Mesenchymal stem cell (in vitro differentiated cells and primary cell): ENCODE measurements around the gene NEDD4L.

Source experiments
- DNase-seq: peaks from one replicate; pipeline ENCODE4 v3.0.0-alpha.2; 2013
- H2AFZ ChIP-seq: one replicate; pipeline ENCODE4 v1.6.1; 2013; ENCODE audit warnings: low read depth, mild to moderate bottlenecking, control low read depth, inconsistent platforms, low read length, moderate library complexity
- H2AK5ac ChIP-seq: 2 replicates; pipeline ENCODE4 v1.6.1; 2013; ENCODE audit warnings: low read length, moderate library complexity, mild to moderate bottlenecking, inconsistent platforms; ENCODE audit not compliant: severe bottlenecking
- H2BK120ac ChIP-seq: one replicate; pipeline ENCODE4 v1.6.1; 2013; ENCODE audit warnings: low read depth, mild to moderate bottlenecking, inconsistent platforms, low read length, moderate library complexity
- H2BK12ac ChIP-seq, 2 experiments: one replicate each; pipeline ENCODE4 v1.6.1; 2013; ENCODE audit warnings: inconsistent platforms in 2 of 2, low read length in 2 of 2, mild to moderate bottlenecking in 2 of 2, moderate library complexity in 2 of 2, control low read depth in 1 of 2
- H2BK15ac ChIP-seq: one replicate; pipeline ENCODE4 v1.6.1; 2013; ENCODE audit warnings: mild to moderate bottlenecking, low read depth, inconsistent platforms; ENCODE audit not compliant: poor library complexity, severe bottlenecking
- H2BK5ac ChIP-seq: 2 replicates; pipeline ENCODE4 v1.6.1; 2013; ENCODE audit warnings: low read depth, mild to moderate bottlenecking, low read length, control low read depth, inconsistent platforms; ENCODE audit not compliant: poor library complexity, severe bottlenecking
- H3K14ac ChIP-seq, 2 experiments: one replicate each; pipeline ENCODE4 v1.6.1; 2013; ENCODE audit warnings: inconsistent platforms in 2 of 2, low read length in 2 of 2, control low read depth in 1 of 2, mild to moderate bottlenecking in 1 of 2, moderate library complexity in 1 of 2
- H3K18ac ChIP-seq, 2 experiments: one replicate each; pipeline ENCODE4 v1.6.1; 2013; ENCODE audit warnings: inconsistent platforms in 2 of 2, low read length in 2 of 2, control low read depth in 1 of 2, low read depth in 1 of 2, mild to moderate bottlenecking in 1 of 2
- H3K23ac ChIP-seq, 2 experiments: one replicate each; pipeline ENCODE4 v1.6.1; 2013; ENCODE audit warnings: inconsistent platforms in 2 of 2, low read length in 2 of 2, mild to moderate bottlenecking in 2 of 2, moderate library complexity in 2 of 2, control low read depth in 1 of 2
- H3K27ac ChIP-seq: 2 replicates; pipeline ENCODE4 v1.5.1; 2013; ENCODE audit warnings: mild to moderate bottlenecking, moderate library complexity, low read length, control low read depth, inconsistent platforms; ENCODE audit not compliant: poor library complexity, severe bottlenecking
- H3K27me3 ChIP-seq, 2 experiments: 2 replicates each; pipeline versions ENCODE4 v1.6.1 to v1.7.0; 2013; ENCODE audit warnings: low read length in 2 of 2, mild to moderate bottlenecking in 2 of 2, moderate library complexity in 2 of 2, control low read depth in 1 of 2, inconsistent platforms in 1 of 2; ENCODE audit not compliant: control insufficient read depth in 1 of 2, insufficient read depth in 1 of 2
- H3K36me3 ChIP-seq, 2 experiments: 2 replicates each; pipeline versions ENCODE4 v1.6.1 to v1.7.0; 2013; ENCODE audit warnings: low read length in 2 of 2, control low read depth in 1 of 2, inconsistent platforms in 1 of 2, low read depth in 1 of 2, mild to moderate bottlenecking in 1 of 2; ENCODE audit not compliant: insufficient read depth in 2 of 2, control insufficient read depth in 1 of 2
- H3K4ac ChIP-seq, 2 experiments: one replicate each; pipeline ENCODE4 v1.6.1; 2013; ENCODE audit warnings: inconsistent platforms in 2 of 2, low read length in 2 of 2, mild to moderate bottlenecking in 2 of 2, moderate library complexity in 2 of 2, control low read depth in 1 of 2, low read depth in 1 of 2
- H3K4me1 ChIP-seq: 2 replicates; pipeline ENCODE4 v1.6.1; 2013; ENCODE audit warnings: low read depth, low read length, control low read depth; ENCODE audit not compliant: control insufficient read depth, insufficient read depth
- H3K4me2 ChIP-seq: 2 replicates; pipeline ENCODE4 v1.6.1; 2013; ENCODE audit warnings: low read length, mild to moderate bottlenecking, inconsistent platforms; ENCODE audit not compliant: poor library complexity, severe bottlenecking
- H3K4me3 ChIP-seq, 2 experiments: 2 replicates each; pipeline versions ENCODE4 v1.5.1 to v1.7.0; 2013; ENCODE audit warnings: low read length in 2 of 2, mild to moderate bottlenecking in 2 of 2, control low read depth in 1 of 2, low read depth in 1 of 2; ENCODE audit not compliant: insufficient read depth in 1 of 2
- H3K79me1 ChIP-seq: replicated peaks from 2 replicates; pipeline ENCODE4 v1.6.1; 2013; ENCODE audit warnings: mild to moderate bottlenecking, control low read depth, low read length, inconsistent platforms; ENCODE audit not compliant: poor library complexity, severe bottlenecking
- H3K9ac ChIP-seq: 2 replicates; pipeline ENCODE4 v1.7.0; 2013; ENCODE audit warnings: mild to moderate bottlenecking, low read length, moderate library complexity
- H3K9me3 ChIP-seq: 2 replicates; pipeline ENCODE4 v1.7.0; 2013; ENCODE audit warnings: mild to moderate bottlenecking, low read length; ENCODE audit not compliant: control insufficient read depth
- H4K8ac ChIP-seq: one replicate; pipeline ENCODE4 v1.6.1; 2013; ENCODE audit warnings: inconsistent platforms, mild to moderate bottlenecking, low read length, moderate library complexity
- H4K91ac ChIP-seq: one replicate; pipeline ENCODE4 v1.6.1; 2013; ENCODE audit warnings: mild to moderate bottlenecking, low read length, inconsistent platforms
- WGBS: methylation state at CpG from one replicate; pipeline ENCODE4 v1.1.7; 2013; ENCODE audit warnings: mixed read lengths; 5-methylcytosine and 5-hydroxymethylcytosine counted together

NEDD4L gene

GRCh38 chr18:58195278-58195765, 151.3 kb downstream of the NEDD4L start:
- Histone ChIP-seq H3K27me3 (no peaks in the 10 kb centered on the region), H2BK12ac (no peak overlapping the region), H3K79me1 (peaks cover 16% of the 10 kb centered on the region), H3K14ac (peak overlapping the region in 1 of 2 experiments; percentile 79), H3K9me3 (no peaks in the 10 kb centered on the region), H2BK120ac (no peak overlapping the region), H3K4me2 (peak overlapping the region; percentile 77), H3K23ac (no peak overlapping the region), H3K18ac (peak overlapping the region; percentile 1 to 28), H3K36me3 (no peaks in the 10 kb centered on the region), H2AFZ (peak overlapping the region; percentile 72), H3K9ac (peak overlapping the region; percentile 63), H3K27ac (no peak overlapping the region), H3K4me1 (peaks cover 8% of the 10 kb centered on the region), H3K4me3 (peak overlapping the region; percentile 45 to 75), H4K8ac (peak overlapping the region; percentile 2), H2BK15ac (no peak overlapping the region), H2BK5ac (no peak overlapping the region), H2AK5ac (no peak overlapping the region), H4K91ac (no peak overlapping the region), H3K4ac (no peak overlapping the region)
- WGBS = 12% methylated on average over 24 of the region's 25 CpGs
- no peak for DNase-seq

DNA sequence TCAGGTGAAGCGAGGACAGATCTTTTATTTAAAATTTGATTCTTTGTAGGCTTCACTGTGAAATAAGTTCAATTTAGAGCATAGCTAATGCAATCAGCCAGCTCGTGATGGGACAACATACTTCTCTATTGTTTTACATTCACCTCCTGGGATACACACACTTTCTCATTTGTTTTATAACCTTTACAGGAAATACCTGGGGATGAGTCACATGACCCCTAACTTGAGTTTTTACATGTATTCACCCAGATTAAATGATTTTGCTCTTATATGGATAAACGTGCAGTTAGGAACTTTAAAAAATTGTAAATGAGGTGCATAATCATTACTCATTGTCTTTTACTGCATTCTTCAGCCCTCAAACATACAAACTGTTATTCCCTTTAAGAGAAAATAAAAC, 152.1 kb downstream of the NEDD4L start:
- DNase-seq = no peak
- Histone ChIP-seq H2BK120ac (no peak overlapping the region), H2BK5ac (no peak overlapping the region), H3K9ac (peak overlapping the region; percentile 63), H4K8ac (no peak overlapping the region), H3K23ac (no peak overlapping the region), H2AFZ (no peak overlapping the region), H3K79me1 (peaks cover 16% of the 10 kb centered on the region), H3K4me3 (peak overlapping the region in 1 of 2 experiments; percentile 75), H2BK12ac (no peak overlapping the region), H3K4ac (no peak overlapping the region), H3K18ac (no peak overlapping the region), H2AK5ac (no peak overlapping the region), H3K4me1 (peaks cover 6% of the 10 kb centered on the region), H2BK15ac (no peak overlapping the region), H3K36me3 (no peaks in the 10 kb centered on the region), H3K4me2 (no peak overlapping the region), H3K27ac (no peak overlapping the region), H3K27me3 (no peaks in the 10 kb centered on the region), H3K9me3 (no peaks in the 10 kb centered on the region), H3K14ac (no peak overlapping the region), H4K91ac (no peak overlapping the region)
- WGBS = 72% methylated on average over 2 of the region's 3 CpGs

DNA sequence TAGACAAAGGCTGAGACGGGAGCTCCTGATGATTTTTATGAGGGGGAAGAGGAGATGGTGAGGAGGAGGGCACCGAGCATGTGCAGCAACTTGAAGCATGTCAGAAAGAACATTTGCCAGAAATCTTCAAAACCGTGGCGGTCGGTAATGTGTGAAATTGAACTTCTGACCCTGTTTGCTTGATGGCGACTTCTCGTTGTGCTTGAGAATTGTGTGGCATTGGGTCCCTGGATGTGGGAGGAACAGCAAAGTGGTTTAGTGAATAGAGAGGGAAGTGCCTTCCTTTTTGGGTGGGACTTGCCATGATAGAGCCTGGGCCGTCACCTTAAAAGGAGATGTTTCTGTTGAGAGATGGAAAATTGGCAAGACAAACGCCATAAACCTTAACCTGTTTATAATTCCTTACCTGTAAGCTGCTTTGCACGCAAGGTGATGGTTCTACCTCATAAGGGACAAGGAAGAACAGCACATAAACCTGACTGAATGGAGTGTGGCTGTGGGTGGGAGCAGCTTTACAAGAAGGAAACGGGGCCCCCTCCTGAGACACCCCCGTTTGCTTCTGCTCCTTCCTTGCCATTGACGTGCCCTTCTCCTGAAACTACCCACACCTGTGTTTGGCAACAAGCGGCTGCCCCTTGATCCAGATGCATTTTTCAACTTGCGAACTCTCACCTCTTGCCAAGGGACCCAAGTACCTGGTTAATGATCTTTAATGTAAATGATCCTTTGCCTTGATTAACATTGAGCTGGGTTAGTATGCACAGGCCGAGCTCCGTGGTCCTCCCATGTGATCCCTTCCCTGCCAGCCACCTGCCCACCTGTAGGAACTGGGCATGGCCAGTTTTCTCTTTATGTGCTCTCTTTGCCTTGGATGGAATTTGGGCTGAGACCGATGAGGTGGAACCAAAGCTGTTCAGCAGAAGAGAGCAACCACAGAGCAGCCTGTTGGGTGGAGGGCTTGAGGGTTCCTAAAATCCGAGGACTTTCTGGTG, 153.2 kb downstream of the NEDD4L start:
- no peak overlapping the region for H2AK5ac ChIP-seq
- no peaks in the 10 kb centered on the region for H3K9me3 ChIP-seq
- no peak overlapping the region for H2AFZ ChIP-seq
- H3K4me2 ChIP-seq = no peak overlapping the region
- no peak overlapping the region for H3K4me3 ChIP-seq
- H2BK12ac ChIP-seq = no peak overlapping the region
- no peak overlapping the region for H3K14ac ChIP-seq
- no peak overlapping the region for H2BK15ac ChIP-seq
- peaks cover 13% of the 10 kb centered on the region for H3K79me1 ChIP-seq
- DNase-seq = no peak
- no peak overlapping the region for H2BK120ac ChIP-seq
- H3K9ac ChIP-seq = no peak overlapping the region
- H3K27ac ChIP-seq = no peak overlapping the region
- H3K18ac ChIP-seq = no peak overlapping the region
- no peak overlapping the region for H2BK5ac ChIP-seq
- H4K91ac ChIP-seq = no peak overlapping the region
- peaks cover 7% of the 10 kb centered on the region for H3K4me1 ChIP-seq
- no peaks in the 10 kb centered on the region for H3K36me3 ChIP-seq
- H4K8ac ChIP-seq = no peak overlapping the region
- H3K4ac ChIP-seq = no peak overlapping the region
- H3K23ac ChIP-seq = no peak overlapping the region
- H3K27me3 ChIP-seq = no peaks in the 10 kb centered on the region
- WGBS = 84% methylated on average over 17 of the region's 19 CpGs

GRCh38 chr18:58201268-58201667, 157.2 kb downstream of the NEDD4L start:
- DNase-seq = no peak
- WGBS = no CpG with 5 or more reads among the region's 5 CpGs

More at GRCh38 chr18:58201268-58201667, 157.2 kb downstream of the NEDD4L start:
- no peak overlapping the region for H3K4me2 ChIP-seq
- H3K9me3 ChIP-seq = no peaks in the 10 kb centered on the region
- H3K79me1 ChIP-seq = peaks cover 14% of the 10 kb centered on the region
- H2BK12ac ChIP-seq = no peak overlapping the region
- no peaks in the 10 kb centered on the region for H3K27me3 ChIP-seq
- H3K4me3 ChIP-seq = no peak overlapping the region
- H2AFZ ChIP-seq = no peak overlapping the region
- H2AK5ac ChIP-seq = no peak overlapping the region
- H3K36me3 ChIP-seq = no peaks in the 10 kb centered on the region
- no peak overlapping the region for H3K23ac ChIP-seq
- no peak overlapping the region for H3K14ac ChIP-seq
- H3K4me1 ChIP-seq = peaks cover 10% of the 10 kb centered on the region
- H3K9ac ChIP-seq = no peak overlapping the region
- H3K4ac ChIP-seq = no peak overlapping the region
- no peak overlapping the region for H3K18ac ChIP-seq
- no peak overlapping the region for H3K27ac ChIP-seq
- H4K8ac ChIP-seq = no peak overlapping the region
- no peak overlapping the region for H4K91ac ChIP-seq
- no peak overlapping the region for H2BK5ac ChIP-seq
- no peak overlapping the region for H2BK15ac ChIP-seq
- no peak overlapping the region for H2BK120ac ChIP-seq
